ENCODE results near the gene ANKRD39. TPM values are rescaled to one million over a fixed set of nuclear protein-coding genes. Genes with fewer than 3 reads are reported as not detected.
"Not testable (repeated sequence)": the region's sequence is repeated elsewhere in the genome, so short reads cannot be mapped to it uniquely, and the experiment has no call there.

The ANKRD39 gene
- total and polyA plus RNA-seq, 2 of the 8 experiments (the other 6 are each of a cell fraction or from before 2014, with no cell fraction given): 18.5 to 21.3 TPM

DNA sequence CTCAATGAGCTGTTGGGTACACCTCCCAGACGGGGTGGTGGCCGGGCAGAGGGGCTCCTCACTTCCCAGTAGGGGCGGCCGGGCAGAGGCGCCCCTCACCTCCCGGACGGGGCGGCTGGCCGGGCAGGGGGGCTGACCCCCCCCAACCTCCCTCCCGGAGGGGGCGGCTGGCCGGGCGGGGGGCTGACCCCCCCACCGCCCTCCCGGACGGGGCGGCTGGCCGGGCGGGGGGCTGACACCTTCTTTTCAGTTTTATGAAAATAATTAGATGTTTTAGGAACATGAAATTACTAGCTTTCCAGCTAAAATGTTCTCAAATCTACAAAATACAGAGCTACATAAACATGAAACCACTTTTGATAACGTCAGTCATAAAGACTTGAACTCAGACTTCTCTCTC is 51.9 kb downstream of the ANKRD39 start:
- not testable (repeated sequence) for DNase-seq (ENCODE audit: low read depth in 1 of 2, low spot score in 2 of 2); H2BK12ac ChIP-seq (ENCODE audit: low read depth, low read length); H3K4me3 ChIP-seq (ENCODE audit: extremely low read depth in 1 of 4, insufficient read depth in 2 of 4, low read depth in 3 of 4, low read length in 4 of 4); H3K4me2 ChIP-seq (ENCODE audit: insufficient read depth in 1 of 2, low read depth in 2 of 2, low read length in 2 of 2); H4K5ac ChIP-seq (ENCODE audit: insufficient read length, low read depth, low read length); H3K23ac ChIP-seq (ENCODE audit: insufficient read length); H3K56ac ChIP-seq (replicated peaks; ENCODE audit: insufficient read length, low read depth, low read length); H3K9ac ChIP-seq (replicated peaks in 1 of 4; ENCODE audit: extremely low read depth in 1 of 4, low read depth in 3 of 4, low read length in 3 of 4); FAIRE-seq; H3K18ac ChIP-seq (ENCODE audit: extremely low read depth, low read length); H2AK5ac ChIP-seq (ENCODE audit: low read depth, low read length); H2BK20ac ChIP-seq (ENCODE audit: low read length); H2BK15ac ChIP-seq (ENCODE audit: low read length); H3K79me1 ChIP-seq (ENCODE audit: low read depth, low read length); H4K8ac ChIP-seq (ENCODE audit: extremely low read depth, insufficient read depth, low read length); H3K4me1 ChIP-seq (replicated peaks in 1 of 4; ENCODE audit: control insufficient read depth in 3 of 4, insufficient read depth in 4 of 4, low read length in 3 of 4); H3K36me3 ChIP-seq (ENCODE audit: control insufficient read depth in 2 of 4, insufficient read depth in 4 of 4, low read length in 3 of 4); H2BK120ac ChIP-seq (replicated peaks; ENCODE audit: low read depth, low read length); H3K14ac ChIP-seq (ENCODE audit: insufficient read length); H3K27me3 ChIP-seq (replicated peaks in 1 of 4; ENCODE audit: control insufficient read depth in 3 of 4, extremely low read depth in 1 of 4, insufficient read depth in 3 of 4, low read length in 3 of 4); H2BK5ac ChIP-seq (ENCODE audit: low read depth, low read length); H3K4ac ChIP-seq (replicated peaks; ENCODE audit: insufficient read length, low read depth, low read length); H4K91ac ChIP-seq (replicated peaks; ENCODE audit: insufficient read length, low read length); H3K27ac ChIP-seq (ENCODE audit: low read depth, low read length); H3K79me2 ChIP-seq (ENCODE audit: control insufficient read depth in 1 of 2, insufficient read depth in 2 of 2, low read length in 2 of 2); H3K9me3 ChIP-seq (ENCODE audit: insufficient read depth in 2 of 2, low read depth in 1 of 2, low read length in 1 of 2); H4K20me1 ChIP-seq (replicated peaks in 1 of 2; ENCODE audit: control insufficient read depth in 1 of 2, insufficient read depth in 2 of 2, low read length in 2 of 2); H2AFZ ChIP-seq (ENCODE audit: low read length); H3K23me2 ChIP-seq (ENCODE audit: low read depth, low read length)
- POLR2A ChIA-PET (ENCODE audit: partially characterized antibody): interaction anchor here (0.6 to 1.4 kb wide), 3 partner anchors 8 to 180 kb away, joined by 3 read pairs; partner anchors contain the start of gene FAM178B
- CTCF ChIA-PET (ENCODE audit: partially characterized antibody): interaction anchor here (0.6 to 0.7 kb wide), 3 partner anchors 40 to 146 kb away, joined by 3 read pairs; no protein-coding TSS in a partner anchor
- 80% methylated on average over 1 of the region's 20 CpGs; no CpG with 5 or more reads in 1 of the 2 experiments for WGBS, 2 experiments (ENCODE audit: extremely low coverage in 1 of 2, insufficient coverage in 1 of 2, insufficient read length in 1 of 2, insufficient replicate concordance in 2 of 2, low coverage in 1 of 2, low lambda C conversion rate in 2 of 2, missing lambda C conversion rate in 1 of 2)

Measured in H1 (cell line).